HepG2 (cell line): ENCODE data around the gene CAVIN2. TPM values are rescaled to one million over a fixed set of nuclear protein-coding genes. Genes with fewer than 3 reads are reported as not detected.

Experiments
- ATF4 ChIP-seq, 2 experiments: fragments of 450-650 bp in 1 of 2; sonication (generic) in 1 of 2; formaldehyde crosslinking; IDR thresholded peaks; 2 replicates each; pipeline versions ENCODE4 v1.5.0 to v1.8.0; 2020 to 2022; ENCODE audit warnings: mild to moderate bottlenecking in 1 of 2, missing genetic modification reagents in 1 of 2
- CCDC6 ChIP-seq: sonication (generic); formaldehyde crosslinking; IDR thresholded peaks from 2 replicates; pipeline ENCODE4 v1.8.1; 2022; ENCODE audit warnings: mild to moderate bottlenecking, missing genetic modification reagents, moderate library complexity
- CREB1 ChIP-seq, 2 experiments: fragments of 450-650 bp in 1 of 2; IDR thresholded peaks; 2 replicates each; pipeline ENCODE4 v1.6.1; 2016 to 2017; ENCODE audit warnings: control low read depth in 1 of 2, mild to moderate bottlenecking in 1 of 2, missing compliant biosample characterization in 1 of 2, missing genetic modification characterization in 1 of 2
- ISX ChIP-seq: sonication (generic); formaldehyde crosslinking; conservative IDR thresholded peaks from 2 replicates; pipeline ENCODE4 v1.5.0; 2020; ENCODE audit warnings: missing genetic modification reagents
- NFIC ChIP-seq: IDR thresholded peaks from 2 replicates; pipeline ENCODE4 v1.6.1; 2012; ENCODE audit warnings: mild to moderate bottlenecking, low read length, inconsistent platforms
- NR2C2 ChIP-seq: sonication (generic); formaldehyde crosslinking; IDR thresholded peaks from 2 replicates; pipeline ENCODE4 v1.4.0; 2020; ENCODE audit warnings: missing genetic modification reagents, mild to moderate bottlenecking, moderate library complexity, borderline replicate concordance
- PAXIP1 ChIP-seq: sonication (generic); formaldehyde crosslinking; conservative IDR thresholded peaks from 2 replicates; pipeline ENCODE4 v1.4.0; 2020; ENCODE audit warnings: mild to moderate bottlenecking, missing genetic modification reagents, moderate library complexity
- RXRB ChIP-seq: IDR thresholded peaks from 2 replicates; pipeline ENCODE4 v1.6.1; 2016; ENCODE audit warnings: borderline replicate concordance, missing genetic modification reagents, missing compliant biosample characterization
- SKIL ChIP-seq: sonication (generic); formaldehyde crosslinking; IDR thresholded peaks from 2 replicates; pipeline ENCODE4 v1.8.0; 2022; ENCODE audit warnings: missing genetic modification reagents, mild to moderate bottlenecking, moderate library complexity, borderline replicate concordance
- SMC3 ChIP-seq: IDR thresholded peaks from 2 replicates; pipeline ENCODE4 v1.6.1; 2011; ENCODE audit warnings: low read length, improper control_type of control experiment
- STAG1 ChIP-seq: sonication (generic); formaldehyde crosslinking; IDR thresholded peaks from 2 replicates; pipeline ENCODE4 v1.4.0; 2020; ENCODE audit warnings: missing genetic modification reagents
- TOPORS ChIP-seq: sonication (generic); formaldehyde crosslinking; IDR thresholded peaks from 2 replicates; pipeline ENCODE4 v1.8.0; 2023; ENCODE audit warnings: mild to moderate bottlenecking, missing genetic modification reagents
- ZNF280D ChIP-seq: sonication (generic); formaldehyde crosslinking; IDR thresholded peaks from 2 replicates; pipeline ENCODE4 v1.5.1; 2020; ENCODE audit warnings: mild to moderate bottlenecking, missing genetic modification reagents
- ZNF510 ChIP-seq: sonication (generic); formaldehyde crosslinking; IDR thresholded peaks from 2 replicates; pipeline ENCODE4 v1.4.0; 2020; ENCODE audit warnings: low read depth, mild to moderate bottlenecking, missing genetic modification reagents
- ZNF543 ChIP-seq: sonication (generic); formaldehyde crosslinking; IDR thresholded peaks from 2 replicates; pipeline ENCODE4 v1.4.0; 2020; ENCODE audit warnings: mild to moderate bottlenecking, missing genetic modification reagents
- ZNF691 ChIP-seq: sonication (generic); formaldehyde crosslinking; IDR thresholded peaks from 2 replicates; pipeline ENCODE4 v1.4.0; 2020; ENCODE audit warnings: missing genetic modification reagents, low read depth, mild to moderate bottlenecking, borderline replicate concordance
- polyA plus RNA-seq, 8 experiments: library from polyadenylated mRNA; depleted of rRNA in 3 of 8; stranded (reverse) in 7 of 8; unstranded in 1 of 8; fragments of >200 nt; fragmentation: Illumina TruSeq in 4 of 8; extraction: Trizol in 4 of 8; gene quantifications; 2 replicates each; pipeline versions ENCODE4 v1.2.1 to v1.2.3, GENCODE V29; 2011 to 2016; ENCODE audit warnings: low read depth in 4 of 8, missing spikeins in 1 of 8, mixed read lengths in 1 of 8; ENCODE audit not compliant: insufficient read depth in 1 of 8
- total RNA-seq, 5 experiments: library from RNA; depleted of rRNA; stranded (reverse); fragments of >200 nt; fragmentation: Illumina TruSeq; extraction: Trizol; gene quantifications; 2 replicates each; pipeline ENCODE4 v1.2.3, GENCODE V29; 2016; ENCODE audit warnings: low read depth in 1 of 5

The CAVIN2 gene
- total and polyA plus RNA-seq, 2 of the 13 experiments (the other 11 are each of a cell fraction or from before 2014, with no cell fraction given) = 7.6 to 38.8 TPM

GRCh38 chr2:191839918-191840804 is 6.7 kb downstream of the CAVIN2 start (continued):
- TF ChIP-seq CREB1 (IDR thresholded peaks at IDR 0.05) (no peak), CREB1 (CRISPR knock-in tag; IDR thresholded peaks at IDR 0.05) (peak; percentile 38), RXRB (peak; percentile 36), ZNF691 (CRISPR knock-in tag) (no peak), ZNF543 (CRISPR knock-in tag) (no peak), TOPORS (CRISPR knock-in tag) (no peak), SKIL (CRISPR knock-in tag) (0 out of 2 replicates have a peak, but pooled peaks have one; percentile 13), ATF4 (CRISPR knock-in tag; IDR thresholded peaks at IDR 0.05) (0 out of 4 replicates have a peak, but pooled peaks of 1 of the 2 experiments have one; percentile 17), NR2C2 (CRISPR knock-in tag) (no peak), PAXIP1 (peak; percentile 51; the same call in 1 of the 2 replicates), ZNF280D (CRISPR knock-in tag) (no peak), ISX (CRISPR knock-in tag) (no peak), ZNF510 (CRISPR knock-in tag) (no peak), SMC3 (peak; percentile 13; the same call in 1 of the 2 replicates), NFIC (peak; percentile 58; the same call in 1 of the 2 replicates), STAG1 (CRISPR knock-in tag) (peak; percentile 51), CCDC6 (no peak)
